ENCODE results near the gene VIPR2. TPM values are rescaled to one million over a fixed set of nuclear protein-coding genes. Genes with fewer than 3 reads are reported as not detected.

VIPR2 gene
- total RNA-seq, 4 donors from 2014 or later: 0.59 to 0.64 (median 0.60) TPM; not detected in 1

DNA sequence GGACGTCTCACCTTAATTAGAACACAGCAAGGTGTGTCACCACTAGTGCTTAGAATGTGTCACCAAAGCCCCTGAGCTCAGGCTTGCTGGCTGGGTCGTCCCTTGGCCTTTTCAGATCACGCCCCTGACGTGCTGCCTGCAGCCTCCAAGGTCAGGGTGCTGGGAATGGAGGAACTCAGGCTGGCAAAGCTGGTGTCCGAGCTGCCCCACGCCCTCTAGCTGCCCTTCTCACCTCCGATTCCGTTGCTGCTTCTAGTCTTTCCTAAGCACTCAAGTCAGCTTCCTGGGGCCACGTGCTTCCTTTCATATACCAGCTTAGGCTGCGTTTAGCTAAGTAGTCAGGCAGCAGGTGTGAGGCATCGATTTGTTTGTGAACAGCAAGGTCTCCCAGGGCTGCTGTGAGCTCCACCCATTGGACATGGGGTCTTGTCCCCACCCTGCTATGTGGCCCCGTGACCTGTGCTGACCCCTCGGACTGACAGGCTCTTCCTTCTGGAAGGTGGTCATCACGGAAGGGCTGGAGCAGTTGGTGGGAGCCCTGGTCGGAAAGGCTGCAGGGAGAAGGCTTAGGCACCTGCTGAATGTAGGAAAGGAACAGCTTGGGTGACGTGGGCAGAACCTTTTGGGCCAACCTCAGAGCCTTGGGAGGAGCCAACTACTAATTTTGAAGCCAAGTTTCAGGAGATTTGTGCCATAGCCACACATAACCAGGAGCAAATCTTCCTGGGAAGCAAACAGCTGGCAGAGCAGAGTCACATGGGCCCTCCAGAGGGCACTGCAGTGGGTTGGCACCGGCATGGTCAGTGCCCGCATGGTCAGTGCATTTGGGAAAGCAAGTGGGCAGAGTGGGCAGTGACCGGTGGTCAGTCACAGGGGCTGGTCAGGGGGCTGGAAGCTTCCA, 28.8 kb downstream of the VIPR2 start:
- DNase-seq (ENCODE audit: low spot score in 2 of 2): peak in 1 of 2 donors; percentile 66
- TF ChIP-seq, protein P1, sequence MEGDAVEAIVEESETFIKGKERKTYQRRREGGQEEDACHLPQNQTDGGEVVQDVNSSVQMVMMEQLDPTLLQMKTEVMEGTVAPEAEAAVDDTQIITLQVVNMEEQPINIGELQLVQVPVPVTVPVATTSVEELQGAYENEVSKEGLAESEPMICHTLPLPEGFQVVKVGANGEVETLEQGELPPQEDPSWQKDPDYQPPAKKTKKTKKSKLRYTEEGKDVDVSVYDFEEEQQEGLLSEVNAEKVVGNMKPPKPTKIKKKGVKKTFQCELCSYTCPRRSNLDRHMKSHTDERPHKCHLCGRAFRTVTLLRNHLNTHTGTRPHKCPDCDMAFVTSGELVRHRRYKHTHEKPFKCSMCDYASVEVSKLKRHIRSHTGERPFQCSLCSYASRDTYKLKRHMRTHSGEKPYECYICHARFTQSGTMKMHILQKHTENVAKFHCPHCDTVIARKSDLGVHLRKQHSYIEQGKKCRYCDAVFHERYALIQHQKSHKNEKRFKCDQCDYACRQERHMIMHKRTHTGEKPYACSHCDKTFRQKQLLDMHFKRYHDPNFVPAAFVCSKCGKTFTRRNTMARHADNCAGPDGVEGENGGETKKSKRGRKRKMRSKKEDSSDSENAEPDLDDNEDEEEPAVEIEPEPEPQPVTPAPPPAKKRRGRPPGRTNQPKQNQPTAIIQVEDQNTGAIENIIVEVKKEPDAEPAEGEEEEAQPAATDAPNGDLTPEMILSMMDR (IDR thresholded peaks at IDR 0.05): no peak
- no peak for TF ChIP-seq POLR2A (IDR thresholded peaks at IDR 0.05)
- TF ChIP-seq POLR2AphosphoS5 (IDR thresholded peaks at IDR 0.05): no peak

DNA sequence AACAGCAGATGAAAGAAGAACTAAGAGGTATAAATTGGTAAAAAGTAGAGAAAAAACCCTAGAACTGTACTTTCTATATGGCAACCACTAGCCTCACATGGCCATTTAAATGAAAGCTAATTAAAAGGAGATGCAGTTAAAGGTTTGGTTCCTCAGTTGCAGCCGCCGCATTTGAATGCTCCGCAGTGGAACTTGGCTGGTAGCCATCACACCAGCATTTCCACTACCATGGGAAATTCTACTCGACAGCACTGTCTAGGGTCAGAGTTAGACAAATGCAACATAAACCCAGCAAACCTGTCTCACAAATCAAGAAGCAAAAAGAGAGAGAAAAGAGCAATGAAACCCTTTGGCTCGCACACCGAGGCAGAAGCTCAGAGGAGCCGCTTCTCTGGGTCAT, 29.7 kb downstream of the VIPR2 start:
- Histone ChIP-seq H3K4me3 (no peak overlapping the region), H3K9me3 (no peaks in the 10 kb centered on the region), H3K4me1 (no peaks in the 10 kb centered on the region), H3K27ac (no peak overlapping the region), H3K27me3 (peaks cover 29% of the 10 kb centered on the region), H3K36me3 (no peaks in the 10 kb centered on the region)
- DNase-seq (ENCODE audit: low spot score in 2 of 2): peak in 1 of 2 donors; percentile 4
- TF ChIP-seq EP300 (IDR thresholded peaks at IDR 0.05) (no peak), POLR2A (IDR thresholded peaks at IDR 0.05) (no peak), POLR2AphosphoS5 (IDR thresholded peaks at IDR 0.05) (no peak)
- TF ChIP-seq, protein P1 (IDR thresholded peaks at IDR 0.05): no peak
- WGBS: 37% methylated on average over 7 of the region's 7 CpGs

More for the DNA sequence above, 28.8 kb downstream of the VIPR2 start:
- H3K27ac ChIP-seq: no peak overlapping the region
- no peaks in the 10 kb centered on the region for H3K9me3 ChIP-seq
- WGBS: 57% methylated on average over 17 of the region's 19 CpGs
- no peaks in the 10 kb centered on the region for H3K4me1 ChIP-seq
- H3K36me3 ChIP-seq: no peaks in the 10 kb centered on the region
- H3K4me3 ChIP-seq: no peak overlapping the region
- peaks cover 34% of the 10 kb centered on the region for H3K27me3 ChIP-seq

DNA sequence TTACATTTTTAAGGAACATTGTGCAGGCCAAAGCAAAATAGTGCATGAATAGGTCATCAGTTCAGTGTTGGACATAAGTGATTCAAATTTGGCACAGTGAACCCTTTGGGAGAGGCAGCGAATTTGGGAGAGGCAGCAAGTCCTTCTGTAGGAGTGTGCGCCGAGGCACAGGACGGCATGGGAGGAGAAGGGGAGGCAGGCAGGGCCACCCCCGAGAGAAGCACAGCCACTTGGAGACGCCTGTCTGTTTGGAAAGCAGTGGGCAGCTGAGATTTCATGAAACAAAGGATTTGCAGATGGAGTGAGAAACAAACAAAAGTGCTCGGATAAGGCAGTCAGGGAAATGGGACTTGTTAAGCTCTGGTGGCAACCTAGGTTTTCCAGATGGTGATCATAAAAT, 30.6 kb downstream of the VIPR2 start:
- Histone ChIP-seq H3K9me3 (no peaks in the 10 kb centered on the region), H3K36me3 (no peaks in the 10 kb centered on the region), H3K27me3 (peaks cover 36% of the 10 kb centered on the region), H3K4me1 (no peaks in the 10 kb centered on the region), H3K27ac (no peak overlapping the region), H3K4me3 (no peak overlapping the region)
- WGBS: 80% methylated on average over 7 of the region's 7 CpGs
- peak in 1 of 2 donors; percentile 50 for DNase-seq (ENCODE audit: low spot score in 2 of 2)
- TF ChIP-seq, protein P1 (IDR thresholded peaks at IDR 0.05): no peak
- no peak for TF ChIP-seq POLR2A (IDR thresholded peaks at IDR 0.05)
- no peak for TF ChIP-seq POLR2AphosphoS5 (IDR thresholded peaks at IDR 0.05)
- no peak for TF ChIP-seq EP300 (IDR thresholded peaks at IDR 0.05)

DNA sequence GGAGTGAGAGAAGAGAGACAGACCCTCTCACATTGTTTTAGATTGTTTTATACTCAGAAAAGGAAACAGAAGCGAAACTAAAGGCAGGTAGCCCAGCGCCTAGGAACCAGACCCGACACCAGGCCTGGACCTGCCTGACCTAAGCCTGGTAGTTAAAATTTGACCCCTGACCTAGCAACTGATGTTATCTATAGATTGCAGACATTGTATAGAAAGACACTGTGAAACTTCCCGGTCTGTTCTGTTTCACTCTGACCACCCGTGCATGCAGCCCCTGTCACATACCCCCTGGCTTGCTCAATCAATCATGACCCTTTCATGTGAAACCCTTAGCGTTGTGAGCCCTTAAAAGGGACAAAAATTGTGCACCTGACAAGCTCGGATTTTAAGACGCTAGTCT, 31.6 kb downstream of the VIPR2 start:
- Histone ChIP-seq H3K27ac (no peak overlapping the region), H3K9me3 (no peaks in the 10 kb centered on the region), H3K4me1 (no peaks in the 10 kb centered on the region), H3K4me3 (no peak overlapping the region), H3K27me3 (peaks cover 36% of the 10 kb centered on the region), H3K36me3 (no peaks in the 10 kb centered on the region)
- peak in 1 of 2 donors; percentile 31 for DNase-seq (ENCODE audit: low spot score in 2 of 2)
- 78% methylated on average over 8 of the region's 8 CpGs for WGBS
- TF ChIP-seq POLR2AphosphoS5 (IDR thresholded peaks at IDR 0.05) (no peak), POLR2A (IDR thresholded peaks at IDR 0.05) (no peak), EP300 (IDR thresholded peaks at IDR 0.05) (no peak)
- TF ChIP-seq, protein P1 (IDR thresholded peaks at IDR 0.05): no peak

Data from suprapubic skin (tissue), 4 donors.